ENCODE results near the gene FURIN.
"Not testable (repeated sequence)": the region's sequence is repeated elsewhere in the genome, so short reads cannot be mapped to it uniquely, and the experiment has no call there.

The FURIN gene

GRCh38 chr15:90868261-90868689, at the start of gene FURIN:
FURIN (plus strand) TSS chr15:90868588; CDS start chr15:90875741, 7,153 bp downstream.
- DNase-seq = no peak

DNA sequence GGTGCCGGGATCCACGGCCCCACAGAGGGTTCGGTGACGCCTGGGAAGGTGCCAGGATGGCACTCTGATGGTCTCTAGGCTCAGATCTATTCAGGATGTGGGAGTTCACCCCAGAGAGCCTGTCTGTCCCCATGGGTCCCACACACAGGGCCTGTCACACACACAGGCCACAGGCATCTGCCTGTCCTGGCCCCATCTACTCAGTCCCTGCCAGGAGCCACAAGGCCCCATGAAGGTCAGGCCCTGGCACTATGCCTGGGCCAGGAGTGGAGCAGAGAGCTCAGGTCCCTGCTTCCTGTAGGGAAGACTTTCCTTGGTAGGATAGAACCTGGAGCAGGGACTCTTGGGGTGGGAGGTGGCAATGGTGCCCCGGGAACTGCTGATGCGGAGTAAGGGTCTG, 49.0 kb upstream of the FURIN start:
- no peak for DNase-seq

- no peak for DNase-seq
These were observed 48.5 kb upstream of the FURIN start for GRCh38 chr15:90819850-90820249.

- no peak for DNase-seq
These were observed 47.9 kb upstream of the FURIN start for GRCh38 chr15:90820481-90820880.

DNA sequence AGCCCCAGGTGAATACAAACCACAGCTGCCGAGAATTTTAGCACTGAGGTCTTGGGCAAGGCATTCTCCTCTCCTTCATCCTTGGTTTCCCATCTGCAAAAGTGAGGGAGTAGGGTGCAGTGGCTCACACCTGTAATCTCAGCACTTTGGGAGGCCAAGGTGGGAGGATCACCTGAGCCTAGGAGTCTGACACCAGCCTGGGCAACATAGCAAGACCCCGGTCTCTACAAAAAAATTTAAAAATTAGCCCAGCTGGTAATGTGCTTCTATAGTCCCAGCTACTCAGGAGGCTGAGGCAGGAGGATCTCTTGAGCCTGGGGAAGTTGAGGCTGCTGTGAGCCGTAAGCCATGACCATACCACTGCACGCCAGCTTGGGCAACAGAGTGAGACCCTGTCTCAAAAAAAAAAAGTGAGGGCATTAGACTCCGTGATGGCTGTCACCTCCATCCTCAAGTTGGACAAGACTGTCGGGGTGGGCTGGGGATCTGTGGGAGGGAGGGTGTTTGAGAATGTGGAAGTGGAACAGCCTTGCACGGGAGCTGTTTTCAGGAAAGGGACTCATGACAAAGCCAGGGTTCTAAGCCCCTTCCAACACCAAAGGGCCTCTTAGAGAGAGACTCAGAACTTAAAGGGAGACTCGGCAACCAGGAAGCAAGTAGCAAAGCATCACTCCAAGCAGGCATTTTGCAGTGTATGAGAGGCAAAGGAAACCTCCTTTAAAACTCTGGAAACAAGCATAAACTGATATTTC, 46.0 kb upstream of the FURIN start:
- no peak for DNase-seq

DNA sequence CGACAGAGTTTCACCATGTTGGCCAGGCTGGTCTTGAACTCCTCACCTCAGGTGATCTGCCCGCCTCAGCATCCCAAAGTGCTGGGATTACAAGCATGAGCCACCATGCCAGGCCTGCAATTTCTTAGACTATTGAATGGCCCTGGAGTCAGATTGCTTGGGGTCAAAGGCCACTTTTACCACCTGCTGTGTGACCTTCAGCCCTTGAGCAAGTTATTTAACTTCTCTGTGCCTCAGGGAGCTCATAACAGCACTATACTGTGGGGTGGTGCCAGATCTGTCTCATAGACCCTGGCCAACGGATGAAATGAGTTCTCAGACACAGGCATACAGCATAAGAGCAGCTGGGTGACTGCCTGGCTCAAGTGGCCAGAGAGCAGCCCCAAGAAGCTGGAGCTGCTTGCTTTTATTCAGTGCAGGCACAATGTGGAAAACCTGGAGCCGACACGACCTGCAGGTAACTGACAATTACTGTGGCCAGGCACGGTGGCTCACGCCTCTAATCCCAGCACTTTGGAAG, 44.9 kb upstream of the FURIN start:
- DNase-seq = no peak

GRCh38 chr15:90825115-90825899, 43.1 kb upstream of the FURIN start:
- not testable (repeated sequence) for DNase-seq

DNA sequence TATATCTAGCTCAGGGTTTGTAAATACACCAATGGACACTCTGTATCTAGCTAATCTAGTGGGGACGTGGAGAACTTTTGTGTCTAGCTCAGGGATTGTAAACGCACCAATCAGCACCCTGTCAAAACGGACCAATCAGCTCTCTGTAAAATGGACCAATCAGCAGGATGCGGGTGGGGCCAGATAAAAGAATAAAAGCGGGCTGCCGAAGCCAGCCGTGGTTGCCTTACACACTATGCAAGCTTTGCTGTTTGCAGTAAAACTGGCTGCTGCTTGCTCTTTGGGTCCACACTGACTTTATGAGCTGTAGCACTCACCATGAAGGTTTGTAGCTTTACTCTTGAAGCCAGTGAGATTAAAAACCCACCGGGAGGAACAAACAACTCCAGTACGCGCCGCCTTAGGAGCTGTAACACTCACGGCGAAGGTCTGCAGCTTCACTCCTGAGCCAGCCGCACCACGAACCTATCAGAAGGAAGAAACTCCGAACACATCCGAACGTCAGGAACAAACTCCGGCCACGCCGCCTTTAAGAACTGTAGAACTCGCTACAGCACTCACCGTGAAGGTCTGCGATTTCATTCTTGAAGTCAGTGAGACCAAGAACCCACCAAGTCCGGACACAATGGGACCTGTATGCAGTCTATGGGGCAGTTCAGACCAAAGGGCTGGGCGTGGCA, 42.0 kb upstream of the FURIN start:
- not testable (repeated sequence) for DNase-seq

- DNase-seq = no peak
These were observed 41.4 kb upstream of the FURIN start for GRCh38 chr15:90826886-90827435.

DNA sequence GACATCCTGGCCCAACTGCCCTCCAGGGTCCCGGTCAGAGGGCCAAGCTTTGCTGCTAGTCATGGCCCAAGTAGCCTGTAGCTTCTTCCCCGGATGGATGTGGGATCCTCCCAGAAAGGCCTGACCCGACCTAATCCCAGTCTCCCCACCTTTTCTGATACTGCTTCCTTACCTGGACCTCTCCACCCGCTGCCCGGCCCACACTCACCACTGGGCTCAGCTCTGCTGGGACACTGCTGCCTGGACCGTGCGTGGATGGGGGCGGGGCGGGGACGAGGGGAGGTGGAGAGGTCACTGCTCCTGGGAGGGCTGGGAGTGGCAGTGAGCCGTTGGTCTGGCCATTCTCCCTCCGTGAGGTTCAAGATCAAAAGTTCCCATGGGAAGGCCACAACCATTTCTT, 40.3 kb upstream of the FURIN start:
- DNase-seq = no peak

- DNase-seq = no peak
These were observed 39.3 kb upstream of the FURIN start for GRCh38 chr15:90829126-90829525.

GRCh38 chr15:90829942-90830440, 38.4 kb upstream of the FURIN start:
- DNase-seq = peak; percentile 27

DNA sequence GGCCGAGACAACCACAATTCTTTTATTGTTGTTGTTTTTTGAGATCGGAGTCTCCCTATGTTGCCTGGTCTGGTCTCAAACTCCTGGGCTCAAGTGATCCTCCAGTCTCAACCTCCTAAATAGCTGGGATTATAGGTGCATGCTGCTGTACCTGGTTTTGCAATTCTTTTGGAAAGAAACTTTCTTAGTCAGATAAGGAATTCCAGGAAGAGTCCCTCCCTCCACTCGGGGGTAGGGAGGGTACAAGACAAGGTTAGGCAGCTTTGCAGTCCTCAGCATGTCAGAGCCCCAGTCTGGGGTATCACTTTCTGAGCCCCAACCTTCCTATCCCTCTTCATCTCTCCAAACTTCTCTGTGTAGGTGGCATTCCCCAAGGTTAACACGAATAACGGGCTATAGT, 33.8 kb upstream of the FURIN start:
- no peak for DNase-seq

- DNase-seq = no peak
These were observed 32.0 kb upstream of the FURIN start for GRCh38 chr15:90836296-90836871.

DNA sequence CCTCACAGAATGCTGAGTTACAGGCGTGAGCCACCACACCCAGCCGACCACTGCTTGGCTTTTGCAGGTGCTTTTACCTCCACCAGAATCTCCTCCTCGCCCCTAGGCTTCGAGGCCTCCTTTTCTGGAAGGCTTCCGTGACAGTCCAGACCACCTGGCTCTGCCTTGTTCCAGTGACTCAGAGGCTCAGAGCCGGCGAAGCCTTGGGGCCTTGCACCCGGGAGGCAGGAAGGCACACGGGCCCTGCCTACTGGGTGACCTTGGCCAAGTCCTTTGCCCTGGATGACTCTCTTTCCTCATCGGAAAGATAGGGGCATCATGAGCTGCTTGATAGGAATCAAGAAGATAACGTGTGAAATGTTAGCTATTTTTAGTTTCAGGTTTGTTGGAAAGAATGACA, 31.3 kb upstream of the FURIN start:
- peak; percentile 30 for DNase-seq

DNA sequence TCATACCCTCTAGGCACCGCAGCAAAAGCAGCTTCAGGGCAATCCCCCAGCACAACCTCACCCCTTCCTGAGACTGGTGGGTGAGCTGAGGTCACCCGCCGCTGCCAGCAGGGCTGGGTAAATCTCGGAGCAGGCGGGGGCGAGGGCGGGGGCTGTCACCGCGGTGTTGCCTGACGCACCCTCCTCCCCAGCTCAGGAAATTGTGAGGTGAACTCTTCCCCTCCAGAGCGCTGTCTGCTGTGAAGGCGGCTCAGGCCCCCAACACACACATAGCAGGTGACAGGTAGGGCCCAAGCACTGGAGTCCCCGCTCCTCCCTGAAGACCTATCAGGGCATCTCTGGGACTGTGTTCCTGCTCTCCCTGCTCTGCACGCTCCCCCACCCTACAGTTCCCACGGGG, 30.2 kb upstream of the FURIN start:
- peak; percentile 81 for DNase-seq

- DNase-seq = no peak
These were observed 29.8 kb upstream of the FURIN start for GRCh38 chr15:90838544-90838943.

DNA sequence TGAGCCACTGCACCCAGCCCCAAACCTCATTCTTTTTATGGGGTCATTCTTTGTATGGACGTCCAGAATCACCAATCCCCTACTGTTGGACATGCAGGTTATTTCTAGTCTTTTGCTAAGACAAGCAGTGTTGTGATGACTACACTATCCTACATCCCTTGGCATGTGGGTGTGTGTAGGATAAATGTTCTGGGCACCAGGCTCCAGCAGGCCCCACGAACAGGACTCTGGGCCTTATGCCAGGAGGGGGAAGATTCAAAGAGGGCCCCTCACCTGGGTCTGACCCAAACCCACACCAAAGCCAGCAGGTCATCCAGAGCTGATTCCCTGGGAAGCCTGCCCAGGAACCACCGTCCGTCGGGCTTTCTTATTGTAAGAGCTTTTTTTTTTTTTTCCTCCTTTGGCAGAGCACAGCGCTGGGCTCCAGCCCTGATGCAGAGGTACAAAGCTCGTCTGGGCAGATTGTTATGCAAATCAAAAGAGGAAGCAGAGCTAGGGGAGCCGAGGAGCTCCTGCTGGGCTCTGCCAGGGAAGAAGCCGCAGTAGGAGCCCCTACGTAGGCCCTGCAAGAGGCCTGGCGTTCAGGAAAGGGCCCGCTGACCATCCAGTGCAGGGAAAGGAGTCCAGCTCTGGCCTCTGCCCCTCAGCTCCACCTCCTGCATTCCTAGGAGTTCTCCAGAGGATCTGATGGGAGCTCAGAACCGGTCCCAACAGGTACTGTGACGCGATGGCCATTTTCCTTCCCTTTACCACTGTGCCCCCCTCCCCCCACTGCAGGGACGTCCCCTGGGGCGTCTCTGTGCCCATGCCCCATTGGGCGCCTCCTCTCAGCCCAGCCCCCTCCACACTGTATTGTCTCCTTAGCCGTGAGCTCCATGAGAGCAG, 29.0 kb upstream of the FURIN start:
- no peak for DNase-seq

DNA sequence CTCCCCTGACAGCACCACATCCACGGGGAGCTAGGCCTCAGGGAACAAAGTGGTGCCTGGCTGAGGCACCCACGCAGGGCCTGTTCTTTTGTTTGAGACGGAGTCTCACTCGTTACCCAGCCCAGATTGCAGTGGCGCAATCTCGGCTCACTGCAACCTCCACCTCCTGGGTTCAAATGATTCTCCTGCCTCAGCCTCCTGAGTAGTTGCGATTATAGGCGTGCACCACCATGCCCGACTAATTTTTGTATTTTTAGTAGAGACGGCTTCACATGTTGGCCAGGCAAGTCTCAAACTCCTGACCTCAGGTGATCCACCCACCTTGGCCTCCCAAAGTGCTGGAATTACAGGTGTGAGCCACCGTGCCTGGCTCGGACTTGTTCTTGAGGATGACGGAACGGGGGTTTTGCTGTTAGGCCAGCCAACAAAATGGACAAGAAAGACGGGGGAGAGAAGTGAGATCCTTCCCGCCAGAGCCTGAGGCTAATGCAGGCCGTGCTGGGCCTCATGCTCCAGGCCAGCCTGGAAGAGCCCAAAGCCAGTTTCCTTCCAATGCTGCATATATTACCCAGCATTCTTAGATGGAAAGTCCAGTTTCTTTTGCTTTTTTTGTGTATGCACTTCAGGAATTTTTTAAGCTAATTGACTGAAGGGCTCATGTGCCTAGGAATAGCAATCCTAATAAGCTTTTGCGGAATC, 28.1 kb upstream of the FURIN start:
- DNase-seq = no peak

DNA sequence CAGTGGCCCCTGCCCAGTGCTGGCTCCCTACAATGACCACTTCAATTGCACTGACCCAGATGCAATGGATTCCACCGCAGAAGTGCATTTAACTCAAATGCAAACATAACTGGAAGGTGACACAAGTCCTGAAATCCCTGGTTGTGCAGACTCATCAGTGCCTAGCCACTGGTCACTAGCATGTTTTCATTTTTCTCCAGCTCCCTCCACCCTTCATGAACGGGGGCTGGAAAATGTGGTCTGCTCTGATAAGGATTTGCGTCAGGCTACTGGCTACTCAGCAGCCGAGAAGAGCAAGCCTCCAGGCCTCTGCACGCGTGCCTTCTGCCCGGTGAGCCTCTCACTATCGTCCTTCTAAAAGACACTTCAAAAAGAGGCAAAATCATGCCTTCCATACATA, 27.4 kb upstream of the FURIN start:
- DNase-seq = no peak

DNA sequence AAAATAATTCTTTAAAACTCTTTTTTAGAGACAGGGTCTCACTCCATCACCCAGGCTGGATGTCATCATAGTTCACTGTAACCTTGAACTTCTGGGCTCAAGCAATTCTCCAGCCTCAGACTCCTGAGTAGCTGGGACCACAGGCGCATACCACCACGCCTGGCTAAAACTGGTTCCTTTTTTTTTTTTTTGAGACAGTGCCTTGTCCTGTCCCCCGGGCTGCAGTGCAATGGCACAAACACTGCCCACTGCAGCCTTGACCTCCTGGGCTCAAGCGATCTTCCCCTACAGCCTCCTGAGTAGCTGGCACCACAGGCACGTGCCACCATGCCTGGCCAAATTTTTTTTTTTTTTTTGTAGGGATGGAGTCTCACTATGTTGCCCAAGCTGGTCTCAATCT, 23.7 kb upstream of the FURIN start:
- no peak for DNase-seq

All from stimulated activated CD4-positive, alpha-beta T cell treated with anti-CD3 and anti-CD28 coated beads, Interleukin-12 subunit alpha, Interleukin-12 subunit beta, amount 100 ng/mL, for 4 hours (primary cell).